Dermis microvascular lymphatic vessel endothelial cell (primary cell): Measurements from ENCODE around the gene AQP6. TPM values are rescaled to one million over a fixed set of nuclear protein-coding genes. Genes with fewer than 3 reads are reported as not detected.

Source experiments
- total RNA-seq: library from RNA; depleted of rRNA; stranded (reverse); fragments of >200 nt; gene quantifications from 2 replicates; pipeline ENCODE4 v1.2.1, GENCODE V29; 2014

The AQP6 gene
- total RNA-seq, 1 donor from 2014 or later = not detected

Other genes starting within 250 kb of the AQP6 start
- gene TMBIM6, start 231.4 kb upstream of the AQP6 start, total RNA-seq = 272 and 419 TPM in 2 replicates
- 5.5 and 7.8 TPM in 2 replicates for gene NCKAP5L, start 144.5 kb upstream of the AQP6 start, total RNA-seq
- gene BCDIN3D, start 129.8 kb upstream of the AQP6 start, total RNA-seq = 1.8 and 3.2 TPM in 2 replicates
- gene FAIM2, start 69.0 kb upstream of the AQP6 start, total RNA-seq = not detected in 2 replicates
- gene AQP2, start 22.2 kb upstream of the AQP6 start, total RNA-seq = not detected in 2 replicates
- under 0.01 TPM in 1 of 2 replicates, not detected in the other for gene AQP5, start 11.1 kb upstream of the AQP6 start, total RNA-seq
- 14.8 and 35.8 TPM in 2 replicates for gene RACGAP1, start 52.5 kb downstream of the AQP6 start, total RNA-seq
- under 0.01 TPM in 1 of 2 replicates, not detected in the other for gene ASIC1, start 84.6 kb downstream of the AQP6 start, total RNA-seq
- 46.6 and 53.4 TPM in 2 replicates for gene SMARCD1, start 112.4 kb downstream of the AQP6 start, total RNA-seq
- under 0.01 TPM in 1 of 2 replicates, not detected in the other for gene GPD1, start 131.1 kb downstream of the AQP6 start, total RNA-seq
- 39.1 and 54.7 TPM in 2 replicates for gene COX14, start 139.3 kb downstream of the AQP6 start, total RNA-seq
- gene CERS5, start 194.4 kb downstream of the AQP6 start, total RNA-seq = 25.8 and 28.1 TPM in 2 replicates